WTC11 (cell line): ENCODE data around the gene NKX2-4. TPM values are rescaled to one million over a fixed set of nuclear protein-coding genes. Genes with fewer than 3 reads are reported as not detected.

Source experiments
- ATAC-seq: fragments of 200-7000 bp; cut with Tn5 transposase; 2 replicates; pipeline ENCODE4 v1.10.0; 2021; ENCODE audit warnings: mild to moderate bottlenecking, moderate library complexity
- CTCF ChIA-PET: fragments of 300-600 bp; sonication (Branson Sonifier 250); formaldehyde crosslinking; loops from one replicate; lab custom pipeline; 2021; ENCODE audit warnings: antibody characterized with exemption; lab: Charles Lee
- POLR2A ChIA-PET: fragments of 350-600 bp; sonication (Branson Sonifier 250); formaldehyde crosslinking; loops from one replicate; lab custom pipeline; 2021; ENCODE audit warnings: antibody characterized with exemption; lab: Charles Lee
- DNase-seq: peaks from one replicate; pipeline ENCODE4 v3.0.0; 2021; ENCODE audit warnings: low spot score
- H3K27ac Mint-ChIP-seq: 2 replicates; pipeline ENCODE4 v1.8.0; 2021; ENCODE audit warnings: mixed read lengths
- H3K27me3 Mint-ChIP-seq: 2 replicates; pipeline ENCODE4 v1.8.0; 2021; ENCODE audit warnings: low read depth, mild to moderate bottlenecking, moderate library complexity, mixed read lengths
- H3K36me3 Mint-ChIP-seq: 2 replicates; pipeline ENCODE4 v1.8.0; 2021; ENCODE audit warnings: mixed read lengths
- H3K4me1 Mint-ChIP-seq: 2 replicates; pipeline ENCODE4 v1.8.0; 2022; ENCODE audit warnings: mixed read lengths
- H3K4me3 Mint-ChIP-seq: 2 replicates; pipeline ENCODE4 v1.8.0; 2021; ENCODE audit warnings: mild to moderate bottlenecking, moderate library complexity, mixed read lengths
- H3K9me3 Mint-ChIP-seq: 2 replicates; pipeline ENCODE4 v1.8.0; 2021; ENCODE audit warnings: mixed read lengths
- ATF2 ChIP-seq: sonication (generic); formaldehyde crosslinking; IDR thresholded peaks from 2 replicates; pipeline ENCODE4 v1.8.1; 2022; ENCODE audit warnings: low read depth, missing genetic modification reagents, borderline replicate concordance
- ATF3 ChIP-seq: sonication (generic); formaldehyde crosslinking; conservative IDR thresholded peaks from 2 replicates; pipeline ENCODE4 v1.8.1; 2022; ENCODE audit warnings: mild to moderate bottlenecking, missing genetic modification reagents
- CDX4 ChIP-seq: fragments of 250-450 bp; sonication (Bioruptor Pico); IDR thresholded peaks from 2 replicates; pipeline ENCODE4 v1.9.0; 2021; ENCODE audit warnings: moderate library complexity, mild to moderate bottlenecking, inconsistent platforms, borderline replicate concordance
- CREB1 ChIP-seq: sonication (generic); formaldehyde crosslinking; IDR thresholded peaks from 2 replicates; pipeline ENCODE4 v1.8.0; 2023; ENCODE audit warnings: mild to moderate bottlenecking, missing genetic modification reagents
- ELF4 ChIP-seq: sonication (generic); formaldehyde crosslinking; IDR thresholded peaks from 2 replicates; pipeline ENCODE4 v1.8.1; 2022; ENCODE audit warnings: low read depth, mild to moderate bottlenecking, moderate library complexity, missing genetic modification reagents
- GRHL2 ChIP-seq: fragments of 250-450 bp; sonication (Bioruptor Pico); IDR thresholded peaks from 2 replicates; pipeline ENCODE4 v1.8.0; 2022; ENCODE audit warnings: mild to moderate bottlenecking, moderate library complexity; ENCODE audit not compliant: insufficient replicate concordance, severe bottlenecking
- IRF1 ChIP-seq: sonication (generic); formaldehyde crosslinking; IDR thresholded peaks from 2 replicates; pipeline ENCODE4 v1.8.0; 2023; ENCODE audit warnings: missing genetic modification reagents
- MAX ChIP-seq: sonication (generic); formaldehyde crosslinking; IDR thresholded peaks from 2 replicates; pipeline ENCODE4 v1.8.0; 2022; ENCODE audit warnings: mild to moderate bottlenecking, missing genetic modification reagents
- MXD4 ChIP-seq: fragments of 250-450 bp; sonication (Bioruptor Pico); IDR thresholded peaks from 2 replicates; pipeline ENCODE4 v1.8.0; 2021; ENCODE audit warnings: mild to moderate bottlenecking, moderate library complexity, borderline replicate concordance
- MYBL2 ChIP-seq: sonication (generic); formaldehyde crosslinking; IDR thresholded peaks from 2 replicates; pipeline ENCODE4 v1.8.1; 2023; ENCODE audit warnings: mild to moderate bottlenecking, moderate library complexity, missing genetic modification reagents
- NFYB ChIP-seq: sonication (generic); formaldehyde crosslinking; conservative IDR thresholded peaks from 2 replicates; pipeline ENCODE4 v1.8.0; 2022; ENCODE audit warnings: low read depth, missing genetic modification reagents
- NR2C2 ChIP-seq: sonication (generic); formaldehyde crosslinking; IDR thresholded peaks from 2 replicates; pipeline ENCODE4 v1.8.0; 2022; ENCODE audit warnings: mild to moderate bottlenecking, missing genetic modification reagents
- PREB ChIP-seq: sonication (generic); formaldehyde crosslinking; IDR thresholded peaks from 2 replicates; pipeline ENCODE4 v1.8.1; 2022; ENCODE audit warnings: mild to moderate bottlenecking, missing genetic modification reagents, moderate library complexity, borderline replicate concordance
- TEAD1 ChIP-seq: sonication (generic); formaldehyde crosslinking; IDR thresholded peaks from 2 replicates; pipeline ENCODE4 v1.8.0; 2022; ENCODE audit warnings: mild to moderate bottlenecking, missing genetic modification reagents
- ZBTB43 ChIP-seq: sonication (generic); formaldehyde crosslinking; IDR thresholded peaks from 2 replicates; pipeline ENCODE4 v1.8.1; 2023; ENCODE audit warnings: mild to moderate bottlenecking, missing genetic modification reagents
- ZMAT4 ChIP-seq: fragments of 250-450 bp; sonication (Bioruptor Pico); IDR thresholded peaks from 2 replicates; pipeline ENCODE4 v1.9.0; 2021; ENCODE audit warnings: mild to moderate bottlenecking
- ZNF138 ChIP-seq: sonication (generic); formaldehyde crosslinking; conservative IDR thresholded peaks from 2 replicates; pipeline ENCODE4 v1.8.1; 2022; ENCODE audit warnings: mild to moderate bottlenecking, moderate library complexity, missing genetic modification reagents
- ZNF396 ChIP-seq: fragments of 250-450 bp; sonication (Bioruptor Pico); IDR thresholded peaks from 2 replicates; pipeline ENCODE4 v1.8.0; 2021; ENCODE audit warnings: mild to moderate bottlenecking, moderate library complexity, borderline replicate concordance
- ZNF416 ChIP-seq: fragments of 250-450 bp; sonication (Bioruptor Pico); IDR thresholded peaks from 2 replicates; pipeline ENCODE4 v1.9.0; 2021; ENCODE audit warnings: mild to moderate bottlenecking, inconsistent platforms
- ZNF425 ChIP-seq: fragments of 250-450 bp; sonication (Bioruptor Pico); conservative IDR thresholded peaks from 2 replicates; pipeline ENCODE4 v1.9.0; 2021; ENCODE audit warnings: mild to moderate bottlenecking
- total RNA-seq: library from RNA; stranded (reverse); gene quantifications from 3 replicates; pipeline ENCODE4 v1.2.3, GENCODE V29; 2021

Gene NKX2-4
- total RNA-seq, 1 experiment from 2014 or later = 0.07 TPM

- no peak for TF ChIP-seq ZNF425 (CRISPR knock-in tag)
These were observed 3.4 kb downstream of the NKX2-4 start (continued) for GRCh38 chr20:21393816-21394519.

- no peak for TF ChIP-seq ZNF396 (CRISPR knock-in tag)
- no peak for TF ChIP-seq ZNF416 (CRISPR knock-in tag)
- TF ChIP-seq ZBTB43 = no peak
- no peak for TF ChIP-seq NR2C2 (CRISPR knock-in tag)
- TF ChIP-seq MYBL2 (CRISPR knock-in tag) = no peak
- TF ChIP-seq MAX (CRISPR knock-in tag) = no peak
- no peak for TF ChIP-seq ELF4 (CRISPR knock-in tag)
- TF ChIP-seq ZMAT4 = no peak
- no peak for TF ChIP-seq TEAD1
- no peak for TF ChIP-seq IRF1 (CRISPR knock-in tag)
- no peak for TF ChIP-seq GRHL2 (CRISPR knock-in tag)
- no peak for TF ChIP-seq NFYB
- peaks cover 44% of the 10 kb centered on the region for H3K4me1 Mint-ChIP-seq
- DNase-seq (no peak), ATAC-seq (no peak)
- ChIA-PET POLR2A (no interaction called here), CTCF (no interaction called here)
- H3K36me3 Mint-ChIP-seq = peaks cover 10% of the 10 kb centered on the region
- peak overlapping the region; percentile 27; the same call in 1 of the 2 replicates for H3K4me3 Mint-ChIP-seq
- no peaks in the 10 kb centered on the region for H3K9me3 Mint-ChIP-seq
- no peak overlapping the region for H3K27ac Mint-ChIP-seq
- H3K27me3 Mint-ChIP-seq = peaks cover 74% of the 10 kb centered on the region
These were observed 4.2 kb downstream of the NKX2-4 start for GRCh38 chr20:21393166-21393565.

- H3K4me1 Mint-ChIP-seq = peaks cover 50% of the 10 kb centered on the region
- ATAC-seq = peak; percentile 3; the same call in 1 of the 2 replicates
- peaks cover 63% of the 10 kb centered on the region for H3K27me3 Mint-ChIP-seq
- TF ChIP-seq ZNF425 (CRISPR knock-in tag) (no peak), PREB (no peak), MXD4 (CRISPR knock-in tag) (no peak), ATF3 (no peak), CREB1 (CRISPR knock-in tag) (no peak), ATF2 (no peak), CDX4 (CRISPR knock-in tag) (no peak), ZNF138 (CRISPR knock-in tag) (no peak)
These were observed 5.4 kb downstream of the NKX2-4 start for GRCh38 chr20:21391972-21392352.

More at GRCh38 chr20:21391972-21392352, 5.4 kb downstream of the NKX2-4 start:
- Mint-ChIP-seq H3K9me3 (no peaks in the 10 kb centered on the region), H3K27ac (no peak overlapping the region), H3K4me3 (peak overlapping the region; percentile 81), H3K36me3 (peaks cover 15% of the 10 kb centered on the region)
- ChIA-PET CTCF (interaction anchor here (1.0 to 2.9 kb wide), 5 partner anchors 27 to 532 kb away, joined by 3 to 19 read pairs (median 5); no protein-coding TSS in a partner anchor), POLR2A (interaction anchor here (1.0 kb wide), 1 partner anchor 50 kb away, joined by 3 read pairs; no protein-coding TSS in a partner anchor)
- DNase-seq = no peak
